ENCODE results near the gene APOBEC3A.
"Not testable (repeated sequence)": the region's sequence is repeated elsewhere in the genome, so short reads cannot be mapped to it uniquely, and the experiment has no call there.

APOBEC3A gene

GRCh38 chr22:38943201-38943600 is 14.2 kb upstream of the APOBEC3A start:
- DNase-seq (ENCODE audit: low read depth, low spot score), result no peak

GRCh38 chr22:38943882-38944281 is 13.5 kb upstream of the APOBEC3A start:
- no peak for DNase-seq (ENCODE audit: low read depth, low spot score)

- DNase-seq (ENCODE audit: low read depth, low spot score), result no peak
These were observed 12.8 kb upstream of the APOBEC3A start for GRCh38 chr22:38944653-38945052.

- not testable (repeated sequence) for DNase-seq (ENCODE audit: low read depth, low spot score)
These were observed 11.6 kb upstream of the APOBEC3A start for GRCh38 chr22:38945706-38946338.

GRCh38 chr22:38946771-38947170 is 10.6 kb upstream of the APOBEC3A start:
- DNase-seq (ENCODE audit: low read depth, low spot score), result no peak

- no peak for DNase-seq (ENCODE audit: low read depth, low spot score)
These were observed 9.9 kb upstream of the APOBEC3A start for GRCh38 chr22:38947321-38948140.

GRCh38 chr22:38948181-38948940 is 9.0 kb upstream of the APOBEC3A start:
- no peak for DNase-seq (ENCODE audit: low read depth, low spot score)

GRCh38 chr22:38949889-38950405 is 7.5 kb upstream of the APOBEC3A start:
- DNase-seq (ENCODE audit: low read depth, low spot score), result no peak

GRCh38 chr22:38950527-38951295 is 6.7 kb upstream of the APOBEC3A start:
- DNase-seq (ENCODE audit: low read depth, low spot score), result no peak

- no peak for DNase-seq (ENCODE audit: low read depth, low spot score)
These were observed 5.7 kb upstream of the APOBEC3A start for GRCh38 chr22:38951734-38952133.

GRCh38 chr22:38952281-38952993 is 5.0 kb upstream of the APOBEC3A start:
- no peak for DNase-seq (ENCODE audit: low read depth, low spot score)

- DNase-seq (ENCODE audit: low read depth, low spot score), result no peak
These were observed 4.3 kb upstream of the APOBEC3A start for GRCh38 chr22:38953091-38953490.

- DNase-seq (ENCODE audit: low read depth, low spot score), result no peak
These were observed 3.6 kb upstream of the APOBEC3A start for GRCh38 chr22:38953577-38954413.

GRCh38 chr22:38954414-38955043 is 2.9 kb upstream of the APOBEC3A start:
- no peak for DNase-seq (ENCODE audit: low read depth, low spot score)

- no peak for DNase-seq (ENCODE audit: low read depth, low spot score)
These were observed 2.0 kb upstream of the APOBEC3A start for GRCh38 chr22:38955250-38955905.

GRCh38 chr22:38955926-38956325 is 1.5 kb upstream of the APOBEC3A start:
- DNase-seq (ENCODE audit: low read depth, low spot score), result no peak

GRCh38 chr22:38956551-38956950 is 858 bp upstream of the APOBEC3A start:
- DNase-seq (ENCODE audit: low read depth, low spot score), result no peak

GRCh38 chr22:38957808-38958650 is 620 bp downstream of the APOBEC3A start:
- no peak for DNase-seq (ENCODE audit: low read depth, low spot score)
